Renal pelvis (tissue), 4 donors: ENCODE data around the gene IFI27L1. TPM values are rescaled to one million over a fixed set of nuclear protein-coding genes. Genes with fewer than 3 reads are reported as not detected.

ENCODE experiments used
- DNase-seq: peaks from one replicate; pipeline ENCODE4 v3.0.0-alpha.2; 2013
- polyA plus RNA-seq, 3 donors: library from polyadenylated mRNA; unstranded; fragments of 120-200 nt; gene quantifications; one replicate each; pipeline ENCODE4 v1.2.1, GENCODE V29; 2013; ENCODE audit not compliant: insufficient read length in 3 of 3

Gene IFI27L1
- polyA plus RNA-seq, 3 donors = 27.6 to 34.5 (median 30.5) TPM

DNA sequence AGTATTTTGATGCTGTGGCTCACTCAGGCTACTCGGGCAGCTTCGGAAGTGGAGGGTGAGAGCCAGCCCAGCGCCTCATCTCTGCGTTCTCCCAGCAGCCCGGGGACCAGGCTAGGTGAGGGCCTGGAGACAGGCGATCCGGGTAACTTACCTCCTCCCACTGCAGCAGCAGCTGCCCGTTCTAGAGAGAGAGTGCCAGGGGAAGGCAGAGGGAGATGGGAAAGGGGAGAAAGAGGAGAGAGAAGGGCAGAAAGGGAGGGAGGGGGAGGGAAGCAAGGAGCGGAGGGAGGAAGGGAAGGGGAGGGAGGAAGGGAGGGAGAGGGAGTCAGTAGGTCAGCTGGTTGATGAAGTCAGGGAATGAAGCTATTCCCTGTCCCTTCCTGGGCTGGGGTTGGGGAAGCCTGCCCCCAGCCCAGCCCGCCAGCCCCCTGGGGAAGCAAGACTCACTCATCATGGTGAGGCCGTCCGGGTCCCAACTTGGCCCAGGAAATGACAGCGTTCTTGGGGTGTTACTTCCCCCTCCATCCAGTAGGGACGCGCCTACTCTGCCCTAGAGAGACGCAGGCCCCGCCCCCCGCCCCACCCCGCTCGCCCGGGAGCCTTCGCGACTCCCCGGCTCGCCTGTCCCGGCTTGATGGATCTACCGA is 48.1 kb downstream of the IFI27L1 start, which contains the start of gene IFI27L2:
Gene IFI27L2, minus strand, starts transcription at position 494 of the 647 bp plus-strand sequence. Its CDS starts 40 bp downstream, at position 454.
- peak; percentile 72 for DNase-seq

DNA sequence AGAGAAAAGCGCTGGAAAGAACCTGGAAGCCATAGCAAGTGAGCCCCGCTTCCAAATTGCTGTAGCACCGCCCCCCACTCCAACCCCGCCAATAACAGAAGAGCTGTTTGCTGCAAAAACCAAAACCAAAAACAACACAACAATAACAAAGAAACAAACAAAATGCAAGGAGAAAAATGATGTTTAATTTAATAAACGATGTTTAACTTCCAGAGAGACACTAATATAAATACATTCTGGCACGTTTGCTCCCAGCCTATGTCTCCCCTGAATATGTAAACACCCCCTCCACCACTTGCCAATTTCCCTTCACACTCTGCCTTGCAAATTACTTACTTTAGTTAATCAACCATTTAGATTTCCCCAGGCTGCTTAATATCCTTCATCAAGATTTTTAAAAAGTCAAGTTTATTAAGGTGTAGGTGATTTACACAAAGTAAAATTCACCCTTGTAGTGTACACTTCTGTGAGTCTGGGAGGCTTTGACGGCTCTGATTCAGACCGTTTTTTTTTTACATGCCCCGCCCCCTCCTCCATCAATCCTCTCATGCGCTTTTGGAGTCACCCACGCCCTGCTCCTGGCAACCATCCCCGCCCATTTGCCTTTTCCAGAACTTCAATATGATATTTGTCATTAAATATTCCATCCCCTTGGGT is 48.8 kb downstream of the IFI27L1 start:
- DNase-seq = peak; percentile 28

DNA sequence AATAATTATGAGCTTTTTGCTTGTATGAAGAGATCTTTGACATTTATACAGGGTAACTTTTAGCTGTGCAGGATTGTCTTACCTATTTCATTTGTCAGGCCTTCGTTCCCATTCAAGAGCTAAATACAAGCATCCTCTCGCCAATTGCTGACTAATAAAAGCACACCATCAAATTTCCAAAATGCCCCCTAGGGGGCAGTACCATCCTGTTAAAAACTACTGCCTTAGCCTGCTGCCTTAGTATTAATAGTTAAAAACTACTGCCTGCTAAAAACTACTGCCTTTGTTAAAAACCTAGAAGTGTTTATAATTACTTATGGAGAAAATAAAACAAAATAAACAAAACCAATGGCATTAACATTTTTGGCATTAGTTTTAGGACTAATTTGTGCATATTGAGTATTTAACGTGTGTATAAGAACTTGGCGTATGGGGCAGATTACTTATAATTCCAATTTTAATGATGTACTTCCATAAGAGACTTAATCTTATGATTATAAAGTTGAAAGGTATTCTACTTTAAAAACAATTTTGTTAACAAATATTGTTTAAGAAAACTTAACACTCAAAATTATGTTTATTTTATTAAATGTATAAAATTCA is 51.3 kb downstream of the IFI27L1 start:
- DNase-seq = peak; percentile 69

DNA sequence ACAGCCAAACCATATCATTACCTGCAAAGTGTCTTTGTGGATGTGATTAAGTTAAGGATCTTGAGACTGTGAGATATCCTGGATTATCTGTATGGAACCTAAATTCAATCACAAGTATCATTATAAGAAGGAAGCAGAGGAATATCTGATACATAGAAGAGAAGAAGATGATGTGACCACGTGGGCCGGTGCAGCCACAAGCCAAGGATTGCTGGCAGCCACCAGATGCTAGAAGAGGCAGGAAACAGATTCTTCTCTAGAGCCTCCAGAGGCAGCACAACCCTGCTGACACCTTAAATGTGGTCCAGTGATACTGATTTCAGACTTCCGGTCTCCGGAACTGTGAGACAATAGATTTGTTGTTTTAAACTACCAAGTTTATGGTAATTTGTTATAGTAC is 54.4 kb downstream of the IFI27L1 start:
- no peak for DNase-seq

DNA sequence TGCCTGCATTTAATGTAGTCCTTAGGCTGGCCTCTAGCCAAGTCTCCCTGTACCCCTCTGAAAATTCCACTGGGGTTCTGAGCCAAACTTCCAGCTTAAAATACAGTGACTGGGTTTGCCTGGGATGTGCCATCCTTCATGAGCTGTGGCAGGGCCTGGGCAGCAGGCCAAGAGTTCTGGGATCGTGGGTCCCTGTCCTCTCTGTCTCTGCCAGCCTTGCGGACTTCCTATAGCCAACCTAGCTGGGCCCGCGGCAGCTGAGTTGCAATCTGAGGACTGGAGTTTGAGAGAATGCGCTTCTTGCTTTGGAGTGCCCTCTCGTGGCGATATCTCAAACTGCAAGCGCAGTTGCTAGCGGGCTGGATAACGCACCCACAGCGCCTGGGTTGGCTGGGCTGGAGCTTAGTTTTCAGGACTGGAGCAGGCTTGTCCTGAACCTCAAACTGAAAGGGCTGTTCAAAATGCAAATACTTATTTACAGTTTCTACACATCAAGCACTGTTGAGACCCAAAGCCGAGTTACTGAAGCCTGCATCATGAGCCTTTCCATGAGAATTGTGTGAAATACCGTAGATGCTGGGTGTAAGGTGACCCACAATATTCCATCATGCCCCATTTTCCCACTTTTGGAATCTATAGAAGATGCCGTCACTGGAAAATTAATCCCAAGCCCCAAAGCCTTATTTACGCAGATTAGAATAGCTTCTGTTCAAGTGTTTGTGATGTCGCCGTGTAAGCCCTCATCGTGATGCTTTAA is 55.6 kb downstream of the IFI27L1 start:
- peak; percentile 77 for DNase-seq

DNA sequence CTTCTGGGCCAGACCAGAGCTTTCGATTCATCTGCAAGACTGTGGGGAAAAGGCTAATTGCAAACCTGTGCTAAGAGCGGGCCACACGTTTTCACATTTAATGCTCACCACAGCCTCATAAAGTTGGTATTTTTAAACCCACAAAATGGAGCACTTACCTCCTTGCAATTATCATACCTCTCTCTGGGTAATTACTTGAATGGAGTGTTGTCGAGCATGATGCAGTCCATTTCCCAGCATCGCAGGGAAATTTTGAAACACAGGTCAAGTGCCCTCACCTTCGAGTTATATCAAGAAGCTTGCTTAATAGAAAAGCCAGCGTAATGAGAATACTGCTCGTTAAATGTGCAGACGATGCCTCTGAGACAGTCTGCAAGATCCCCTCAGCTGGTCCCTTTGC is 57.1 kb downstream of the IFI27L1 start:
- no peak for DNase-seq

DNA sequence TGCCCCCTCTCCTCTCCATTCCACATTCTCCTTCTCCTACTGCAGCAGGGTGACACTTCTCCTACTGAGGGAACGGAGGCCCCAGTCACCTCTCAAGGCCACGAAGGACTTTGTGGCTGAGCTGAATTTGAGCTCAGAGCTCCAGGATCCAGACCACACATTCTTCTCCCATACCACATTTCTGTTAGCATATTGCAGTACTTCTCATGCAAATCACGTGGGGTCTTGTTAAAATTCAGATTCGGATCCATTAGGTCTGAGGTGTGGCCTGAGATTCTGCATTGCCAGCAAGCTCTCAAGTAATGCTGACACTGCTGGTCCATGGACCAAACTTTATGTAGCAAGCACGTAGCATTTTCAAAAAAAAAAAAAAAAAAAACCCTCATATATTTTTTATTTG is 57.9 kb downstream of the IFI27L1 start:
- no peak for DNase-seq

DNA sequence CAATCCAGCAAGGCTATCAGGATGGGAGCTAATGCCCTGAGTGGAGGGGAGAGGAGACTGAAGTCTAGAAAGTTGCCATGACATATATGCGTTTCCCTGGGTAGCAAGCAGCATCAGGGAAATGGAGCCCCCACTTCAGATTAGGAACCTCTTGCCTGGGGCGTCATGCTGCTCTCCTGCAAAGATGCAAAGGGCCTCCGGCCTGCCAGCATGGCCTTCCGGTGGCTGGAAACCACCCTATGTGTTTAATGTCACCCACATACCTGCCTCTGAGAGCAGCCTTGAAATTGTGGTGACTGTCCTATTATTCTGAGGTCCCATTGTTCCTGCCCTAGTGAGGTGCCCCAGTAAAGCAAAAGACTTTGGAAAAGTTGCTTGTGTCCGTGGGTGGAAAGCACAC is 58.3 kb downstream of the IFI27L1 start:
- DNase-seq = no peak

DNA sequence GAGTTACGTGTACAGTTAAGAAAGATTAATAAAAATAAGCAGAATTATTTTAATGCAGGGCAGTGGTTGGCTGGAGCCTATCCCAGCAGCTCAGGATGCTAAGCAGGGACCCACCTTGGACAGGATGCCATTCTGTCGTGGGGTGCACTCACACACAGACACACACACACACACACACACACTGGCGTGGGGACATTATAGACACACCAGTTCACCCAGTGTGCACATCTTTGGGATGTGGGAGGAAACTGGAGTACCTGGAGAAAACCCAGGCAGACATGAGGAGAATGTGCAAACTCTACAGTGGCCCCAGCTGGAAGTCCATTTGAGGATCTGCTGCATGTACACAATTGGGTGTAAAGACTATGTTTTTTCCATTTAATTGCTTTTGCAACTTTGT is 61.1 kb downstream of the IFI27L1 start:
- DNase-seq = no peak

DNA sequence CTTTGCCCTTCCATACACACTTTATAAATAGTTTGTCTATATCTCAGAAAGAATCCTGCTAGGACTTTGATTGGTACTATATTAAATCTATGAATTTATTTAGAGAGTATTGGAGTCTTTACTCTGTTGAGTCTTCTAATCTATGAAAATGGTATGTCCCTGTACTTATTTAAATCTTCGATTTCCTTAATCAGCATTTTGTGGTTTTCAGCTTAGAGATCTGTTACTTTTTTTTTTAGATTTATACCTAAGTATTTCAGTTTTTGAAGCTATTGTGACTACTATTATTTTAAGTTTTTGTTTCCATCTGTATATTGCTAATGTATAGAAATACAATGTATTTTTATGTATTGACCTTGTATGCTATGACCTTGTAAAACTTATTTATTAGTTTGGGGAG is 61.7 kb downstream of the IFI27L1 start:
- DNase-seq = no peak

DNA sequence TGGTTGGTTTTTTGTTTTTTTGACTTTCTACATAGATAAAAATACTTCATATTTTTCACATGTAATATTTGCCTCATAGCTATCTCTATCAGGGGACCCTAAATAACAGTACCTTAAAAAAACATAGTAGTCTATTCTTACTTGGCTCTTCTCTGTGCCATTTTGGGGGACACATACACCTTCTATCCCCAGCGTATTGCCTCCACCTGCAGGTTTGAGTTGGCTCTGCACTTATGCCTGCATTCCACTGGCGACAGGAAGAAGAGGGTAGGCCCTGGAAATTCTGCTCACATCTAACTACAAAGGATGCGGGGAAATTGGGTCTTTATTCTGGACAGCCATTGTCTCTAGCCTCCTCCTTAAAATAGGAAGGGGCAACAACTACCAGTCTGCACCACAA is 62.1 kb downstream of the IFI27L1 start:
- no peak for DNase-seq

DNA sequence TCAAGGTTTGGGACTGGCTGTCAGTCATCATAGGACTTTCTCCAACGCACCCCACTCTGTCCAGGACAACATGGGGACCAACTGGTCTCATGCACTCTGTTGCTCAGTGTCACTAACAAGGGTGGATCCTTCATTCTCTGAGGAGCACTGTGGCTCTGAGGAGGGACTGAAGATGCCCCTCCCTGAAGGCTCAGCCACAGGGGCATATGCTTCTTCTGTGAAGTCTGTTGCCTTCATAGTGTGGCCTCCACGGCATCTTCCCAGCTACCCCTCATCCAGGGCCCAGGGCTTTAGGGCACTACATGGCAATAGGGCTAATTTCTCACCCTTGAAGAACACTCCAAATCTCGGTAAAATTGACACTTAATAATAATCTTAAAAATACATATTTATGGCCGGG is 62.6 kb downstream of the IFI27L1 start:
- no peak for DNase-seq

DNA sequence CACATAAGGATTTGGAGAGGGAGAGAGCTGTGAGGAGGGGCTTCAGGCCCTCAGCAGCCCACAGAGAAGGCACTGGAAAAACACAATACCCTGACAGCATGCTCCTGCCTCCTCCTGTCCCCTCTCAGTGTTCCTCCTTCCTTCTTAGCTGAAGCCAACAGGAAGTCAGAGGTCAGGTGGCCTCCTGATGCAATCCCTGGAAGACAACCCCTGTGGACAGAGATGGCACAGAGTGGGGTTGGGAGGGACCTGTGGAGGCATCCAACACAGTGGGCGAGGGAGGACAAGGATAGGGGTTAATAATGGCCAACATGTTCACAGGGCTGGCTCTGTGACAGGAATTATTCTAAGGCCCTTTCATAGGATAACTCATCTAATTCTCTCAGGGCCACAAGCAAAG is 63.7 kb downstream of the IFI27L1 start:
- no peak for DNase-seq

DNA sequence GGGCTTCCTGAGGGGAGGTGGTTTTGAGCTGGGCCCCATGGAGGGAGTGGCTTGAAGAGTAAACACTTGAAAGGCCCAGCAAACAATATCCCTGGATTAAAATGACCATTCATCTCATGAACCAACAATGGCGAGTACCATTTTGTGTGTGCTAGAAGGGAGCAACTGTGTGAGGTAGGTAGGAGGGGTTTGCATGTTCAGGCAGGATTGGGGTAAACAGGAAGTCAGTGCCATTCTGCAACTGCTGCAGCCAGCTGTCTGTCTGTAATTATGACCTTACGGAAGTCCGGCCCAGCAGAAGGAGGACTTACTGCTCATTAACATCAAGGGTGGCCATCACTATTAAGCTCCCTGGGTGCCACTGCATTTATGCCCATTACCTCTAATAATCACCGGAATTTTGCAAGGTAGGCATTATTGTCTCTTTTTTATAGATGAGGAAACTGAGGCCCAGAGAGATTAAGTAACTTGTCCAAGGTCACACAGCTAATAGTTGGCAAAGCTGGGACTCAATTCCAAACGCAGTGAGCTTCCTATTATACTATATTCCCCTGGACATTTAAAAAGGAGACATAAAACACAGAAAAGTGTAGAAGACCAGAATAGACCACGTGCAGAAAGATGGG is 64.9 kb downstream of the IFI27L1 start:
- no peak for DNase-seq

Other genes starting within 250 kb of the IFI27L1 start
- gene FAM181A, start 154.0 kb upstream of the IFI27L1 start, polyA plus RNA-seq = not detected
- gene ASB2, start 104.7 kb upstream of the IFI27L1 start, polyA plus RNA-seq = under 1 TPM; 0.29 to 0.51 (median 0.37) TPM
- not detected for gene CCDC197, start 84.0 kb upstream of the IFI27L1 start, polyA plus RNA-seq
- gene OTUB2, start 55.0 kb upstream of the IFI27L1 start, polyA plus RNA-seq = 1 to 10 TPM; 4.2 to 4.7 (median 4.7) TPM
- gene DDX24, start 108 bp upstream of the IFI27L1 start, polyA plus RNA-seq = 100 to 1,000 TPM; 143 to 172 (median 170) TPM
- 1 to 10 TPM; 5.1 to 9.1 (median 7.3) TPM for gene IFI27, start 29.4 kb downstream of the IFI27L1 start, polyA plus RNA-seq
- 10 to 100 TPM; 14.8 to 31.7 (median 31.4) TPM for gene IFI27L2, start 48.3 kb downstream of the IFI27L1 start, polyA plus RNA-seq
- gene PPP4R4, start 93.0 kb downstream of the IFI27L1 start, polyA plus RNA-seq = under 1 TPM; 0.26 to 0.38 (median 0.27) TPM
- under 1 TPM; 0.15 to 0.31 (median 0.28) TPM for gene SERPINA10, start 212.0 kb downstream of the IFI27L1 start, polyA plus RNA-seq
- gene SERPINA6, start 242.0 kb downstream of the IFI27L1 start, polyA plus RNA-seq = 1 to 10 TPM; 7.2 to 7.9 (median 7.9) TPM